SKM-1 treated with dmso at 0.1 percent for 144 hours (cell line): ENCODE results near the gene IL11.
"Not testable (repeated sequence)": the region's sequence is repeated elsewhere in the genome, so short reads cannot be mapped to it uniquely, and the experiment has no call there.

ENCODE experiments used
- DNase-seq: peaks from one replicate; lab custom pipeline; 2025; ENCODE audit not compliant: unreplicated experiment; lab: John Stamatoyannopoulos, UW

The IL11 gene

DNA sequence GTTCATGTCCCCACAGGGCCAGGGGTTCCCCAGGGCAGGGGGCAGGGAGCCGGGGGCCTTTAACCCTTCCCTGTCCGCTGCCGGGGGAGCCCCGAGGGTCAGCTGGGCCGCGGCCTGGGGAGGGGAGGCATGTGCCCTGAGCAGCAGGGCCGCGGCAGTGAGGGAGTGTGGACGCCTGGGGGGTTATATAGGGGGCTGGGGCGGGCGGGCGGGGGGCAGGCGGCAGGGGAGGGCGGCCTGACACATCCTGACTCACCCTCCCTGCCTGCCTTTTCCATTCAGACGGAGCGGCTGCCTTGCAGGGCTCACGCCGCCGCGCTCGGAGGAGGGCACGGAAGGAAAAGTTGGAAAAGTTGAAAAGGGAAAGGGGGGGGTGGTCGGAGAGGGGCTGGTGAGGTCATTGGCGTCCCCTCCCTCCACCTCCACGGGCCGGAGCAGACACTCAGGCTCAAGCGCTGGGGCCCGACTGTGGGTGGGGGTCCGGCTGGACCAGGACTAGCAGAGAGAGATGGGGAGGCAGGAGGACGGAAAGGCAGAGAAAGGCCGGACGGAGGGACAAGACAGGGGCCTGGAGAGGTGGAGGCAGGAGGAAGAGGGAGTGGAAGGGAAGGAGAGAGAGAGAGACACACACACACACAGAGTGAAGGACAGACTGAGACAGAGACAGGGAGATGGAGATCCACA, at the start of gene IL11:
Gene IL11, minus strand, starts transcription at position 159 of the 684 bp plus-strand sequence. Its CDS starts 153 bp downstream, at position 6.
- DNase-seq: no peak

DNA sequence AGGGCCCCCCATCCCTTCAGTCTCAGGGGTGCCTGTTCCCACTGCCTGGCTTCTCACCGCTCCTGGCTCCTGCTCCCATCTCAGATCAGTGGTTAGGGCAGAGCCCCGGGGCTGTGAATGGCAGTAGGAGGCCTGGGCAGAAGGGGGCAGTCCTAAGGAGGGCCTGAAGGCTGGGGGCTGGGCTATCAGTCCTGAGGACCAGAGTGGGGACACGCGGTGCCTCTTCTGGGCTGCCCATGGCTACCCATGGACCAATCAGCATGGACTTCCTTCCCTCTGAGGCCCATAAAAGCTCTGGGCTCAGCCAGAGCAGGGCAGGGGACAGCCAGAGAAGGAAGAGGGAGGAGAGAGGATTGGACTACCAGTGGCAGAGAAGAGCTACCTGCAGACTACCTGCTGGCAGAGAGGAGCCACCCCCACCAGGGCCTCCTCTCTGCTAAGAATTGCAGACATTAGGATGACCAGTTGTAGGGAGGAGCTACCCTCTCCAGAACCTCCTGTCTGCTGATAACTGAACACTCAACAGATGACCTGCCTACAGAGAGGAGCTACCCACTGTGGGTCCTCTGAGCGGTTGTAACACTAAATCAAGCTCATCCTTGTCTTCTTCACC, 49.5 kb upstream of the IL11 start:
- no peak for DNase-seq

DNA sequence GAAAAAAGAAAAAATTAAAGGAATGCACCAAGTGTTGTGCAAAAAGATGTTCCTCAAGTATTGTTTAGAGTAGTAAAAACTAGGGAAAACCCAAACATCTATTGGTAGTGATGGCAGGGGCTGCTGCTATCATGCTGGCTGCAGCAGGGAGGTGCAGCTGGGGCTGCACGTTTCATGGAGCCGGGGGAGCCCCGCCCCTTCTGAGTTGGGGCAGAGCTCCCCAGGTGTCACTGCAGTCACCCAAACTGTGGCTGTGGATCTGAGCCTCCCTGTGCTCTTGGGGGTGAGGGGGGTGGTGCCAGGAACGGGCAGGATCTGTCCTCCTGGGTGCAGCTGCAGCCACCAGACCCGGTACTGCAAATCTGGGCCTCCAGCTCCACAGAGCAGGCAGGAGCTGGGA, 48.8 kb upstream of the IL11 start:
- no peak for DNase-seq

DNA sequence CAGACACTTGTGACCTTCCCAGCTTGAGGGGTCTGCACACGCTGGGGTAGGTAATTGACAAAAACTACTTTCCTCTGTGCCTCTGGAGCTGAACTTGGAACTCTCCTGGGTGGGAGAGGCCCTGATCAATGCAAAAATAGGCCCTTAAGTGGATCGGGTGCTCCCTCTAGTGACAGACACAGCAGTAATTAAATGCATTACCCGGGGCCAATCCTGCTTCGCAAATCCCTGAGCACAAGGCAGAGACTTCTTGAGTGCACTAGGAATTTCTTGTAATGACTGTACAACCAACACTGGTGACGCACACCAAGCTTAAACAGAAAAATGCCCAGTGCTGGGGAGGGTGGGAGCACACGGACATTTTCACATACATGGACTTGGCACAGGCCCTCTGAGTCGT, 47.9 kb upstream of the IL11 start:
- peak; percentile 31 for DNase-seq

DNA sequence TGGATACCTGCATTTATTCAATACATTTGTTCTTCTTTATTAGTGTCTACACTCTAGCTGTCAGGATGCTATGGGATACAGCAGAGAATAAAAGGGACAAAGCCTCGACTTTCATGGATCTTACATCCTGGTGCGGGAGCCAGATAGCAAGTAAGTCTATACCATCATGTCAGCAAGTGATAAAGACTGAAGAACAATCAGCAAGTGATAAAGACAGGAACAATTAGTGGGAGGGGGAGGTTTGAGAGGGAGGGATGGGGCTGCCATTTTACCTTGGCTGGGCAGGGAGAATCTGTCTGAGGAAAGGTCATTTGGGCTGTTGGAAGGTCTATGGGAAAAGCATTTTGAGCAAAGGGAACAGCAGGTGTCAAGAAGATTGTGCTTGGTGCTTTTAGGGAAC, 39.9 kb upstream of the IL11 start:
- DNase-seq: no peak

DNA sequence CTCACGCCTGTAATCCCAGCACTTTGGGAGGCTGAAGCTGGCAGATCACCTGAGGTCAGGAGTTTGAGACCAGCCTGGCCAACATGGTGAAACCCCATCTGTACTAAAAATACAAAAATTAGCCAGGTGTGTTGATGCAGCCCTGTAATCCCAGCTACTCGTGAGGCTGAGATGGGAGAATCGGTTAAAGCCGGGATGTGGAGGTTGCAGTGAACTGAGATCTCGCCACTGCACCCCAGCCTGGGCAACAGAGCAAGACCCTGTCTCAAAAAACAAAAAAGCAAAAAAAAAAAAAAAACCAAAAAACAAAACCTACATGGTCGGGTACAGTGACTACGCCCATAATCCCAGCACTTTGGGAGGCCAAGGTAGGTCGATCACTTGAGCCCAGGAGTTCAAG, 38.9 kb upstream of the IL11 start:
- DNase-seq: not testable (repeated sequence)

DNA sequence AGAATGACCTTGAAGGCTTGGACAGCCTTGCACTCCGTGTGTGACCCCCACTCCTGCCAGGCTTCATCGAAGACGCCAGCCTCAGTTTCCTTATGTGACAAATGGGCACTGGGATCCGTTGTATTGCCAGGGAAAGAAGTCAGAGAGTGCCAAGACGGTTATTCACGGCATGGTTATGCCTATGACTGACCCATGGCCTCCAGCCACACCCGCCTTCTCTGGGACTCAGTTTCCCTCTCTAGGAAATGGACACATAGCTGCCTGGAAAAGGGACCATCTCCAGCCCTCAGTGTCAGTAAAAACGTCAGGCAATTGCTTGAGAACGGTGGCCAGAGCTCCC, 38.2 kb upstream of the IL11 start:
- DNase-seq: no peak

DNA sequence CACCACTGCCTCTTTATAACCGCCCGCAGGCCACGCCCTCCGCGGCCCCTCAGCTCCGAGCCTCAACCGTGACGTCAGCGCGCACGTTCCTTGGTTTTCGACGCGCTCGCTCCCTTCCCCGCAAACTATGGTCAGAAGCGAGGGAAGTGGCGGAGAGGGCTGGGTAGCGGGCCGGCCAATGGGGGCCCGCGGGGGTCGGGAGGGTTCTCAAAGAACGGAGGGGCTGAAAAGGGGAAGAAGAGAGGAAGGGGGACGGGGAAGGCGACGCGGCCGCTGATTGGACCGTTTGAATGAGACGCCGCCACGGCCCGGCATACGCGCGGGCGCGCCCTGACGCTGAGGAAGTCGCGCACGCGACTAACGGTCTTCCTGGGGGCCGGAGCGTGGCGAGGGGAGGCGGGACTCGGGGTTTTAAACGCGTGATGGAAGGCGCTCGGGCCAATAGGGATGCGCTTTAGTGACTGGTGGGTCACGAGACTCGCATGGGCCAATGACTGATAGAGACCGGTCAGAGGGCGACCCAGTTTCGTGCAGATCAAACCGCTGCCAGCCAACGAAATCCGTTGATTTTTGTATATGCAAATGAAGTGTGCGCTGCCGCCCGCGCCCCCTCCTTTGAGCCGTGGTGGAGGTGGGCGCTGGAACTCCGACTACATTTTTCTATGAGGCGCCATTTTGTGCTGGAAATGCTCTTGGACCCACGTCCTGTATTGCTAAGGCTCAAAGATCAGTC, 37.7 kb upstream of the IL11 start:
- DNase-seq: peak; percentile 89

DNA sequence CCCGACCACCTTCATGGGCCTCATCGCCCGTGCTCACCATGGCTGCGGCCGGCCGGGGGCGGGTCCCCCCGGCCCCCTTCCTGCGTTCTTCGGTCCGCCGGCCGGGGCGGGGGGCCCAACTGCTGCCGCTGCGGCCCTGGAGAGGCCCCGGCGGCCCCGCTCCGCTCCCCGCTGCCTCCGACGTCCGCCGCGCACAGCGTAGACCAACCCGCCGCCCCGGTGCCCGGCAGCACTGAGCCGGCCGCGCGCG, 37.2 kb upstream of the IL11 start, which contains the start of gene UBE2S:
Gene UBE2S, minus strand, starts transcription at position 239 of the 250 bp plus-strand sequence. Its CDS starts 199 bp downstream, at position 40.
- not testable (repeated sequence) for DNase-seq

DNA sequence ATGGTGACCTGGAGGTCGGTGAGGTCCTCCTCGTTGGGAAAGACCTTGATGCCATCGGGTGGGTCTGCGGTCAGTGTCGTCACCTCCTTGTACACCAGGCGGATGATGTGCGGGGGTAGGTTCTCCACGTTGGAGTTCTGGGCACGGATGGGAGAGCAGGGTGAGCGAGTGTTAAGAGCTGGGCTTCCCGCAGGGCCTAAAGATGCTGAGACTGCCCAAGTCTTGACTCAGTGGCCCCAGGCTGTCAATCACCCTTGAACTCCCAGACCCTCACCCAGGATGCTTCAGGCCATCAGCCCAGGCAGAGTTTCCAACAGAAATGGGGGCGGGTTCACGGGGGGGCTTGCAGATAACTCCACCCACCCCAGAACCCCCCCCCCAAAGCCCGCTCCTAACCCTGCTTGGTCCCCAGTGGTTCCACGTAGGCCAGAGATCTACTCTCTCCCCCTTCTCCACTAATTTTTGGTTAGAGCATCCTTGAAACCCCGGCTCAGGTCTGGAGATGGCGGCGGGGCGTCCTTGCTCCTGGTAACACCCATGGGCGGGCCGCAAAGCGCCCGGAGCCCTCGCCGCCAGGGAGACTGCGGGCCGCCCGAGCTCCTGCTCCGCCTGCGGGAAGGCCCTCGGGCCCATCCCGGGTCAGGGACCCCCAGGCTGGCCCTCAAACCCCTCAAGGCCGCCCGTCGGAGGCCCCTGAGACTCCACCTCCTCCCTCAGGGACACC, 36.7 kb upstream of the IL11 start:
- DNase-seq: no peak

DNA sequence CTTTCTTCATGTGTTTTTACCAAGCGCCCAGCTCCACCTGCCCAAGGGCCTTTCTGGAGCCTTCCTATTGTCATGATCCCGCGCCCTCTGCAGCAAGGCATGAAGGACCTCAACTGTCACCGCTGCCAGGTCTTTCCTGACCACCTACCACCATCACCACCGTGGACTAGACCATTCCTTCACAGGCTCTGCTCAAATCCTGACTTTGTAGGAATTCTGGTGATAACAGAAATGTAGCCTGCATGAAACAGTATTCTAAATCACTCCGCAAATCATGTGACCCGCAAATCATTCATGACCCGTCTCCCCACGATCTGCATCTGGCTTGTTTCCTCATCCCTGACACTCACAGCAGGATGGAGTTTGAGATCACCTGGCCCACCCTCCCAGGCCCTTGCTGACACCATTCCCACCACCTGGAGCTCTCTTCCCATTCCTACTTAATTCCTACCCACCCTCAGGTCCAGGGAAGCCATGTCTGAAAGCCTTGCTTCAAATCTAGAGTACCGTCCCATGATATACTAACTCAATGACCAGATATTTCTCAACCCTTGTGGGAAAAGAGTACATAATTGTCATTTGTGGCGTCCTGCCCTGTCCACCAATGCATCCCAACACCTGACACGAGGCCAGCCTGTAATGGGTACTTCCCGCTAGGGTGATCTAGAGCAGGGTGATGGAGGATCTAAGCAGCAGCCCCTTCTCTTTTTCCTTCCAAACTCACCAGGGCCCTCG, 36.0 kb upstream of the IL11 start:
- DNase-seq: no peak

DNA sequence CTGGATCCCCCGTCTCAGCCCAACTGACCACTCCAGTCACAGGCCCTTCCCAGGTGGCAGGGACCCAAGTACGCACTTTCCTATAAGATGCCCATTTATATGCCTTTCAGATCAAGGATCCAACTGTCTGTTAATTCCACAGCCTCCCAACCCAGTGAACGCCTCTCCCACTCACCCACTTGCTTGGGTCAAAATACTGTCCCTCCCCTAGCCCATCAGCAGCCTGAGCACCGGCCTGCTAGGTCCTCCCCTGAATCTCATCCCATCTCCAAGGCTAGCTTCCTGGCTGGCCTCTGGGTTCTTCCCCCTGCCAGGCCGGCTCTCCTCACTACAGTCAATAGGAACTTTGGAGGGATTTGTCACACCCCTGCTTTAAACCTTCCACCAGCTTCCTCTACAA, 35.4 kb upstream of the IL11 start:
- no peak for DNase-seq

DNA sequence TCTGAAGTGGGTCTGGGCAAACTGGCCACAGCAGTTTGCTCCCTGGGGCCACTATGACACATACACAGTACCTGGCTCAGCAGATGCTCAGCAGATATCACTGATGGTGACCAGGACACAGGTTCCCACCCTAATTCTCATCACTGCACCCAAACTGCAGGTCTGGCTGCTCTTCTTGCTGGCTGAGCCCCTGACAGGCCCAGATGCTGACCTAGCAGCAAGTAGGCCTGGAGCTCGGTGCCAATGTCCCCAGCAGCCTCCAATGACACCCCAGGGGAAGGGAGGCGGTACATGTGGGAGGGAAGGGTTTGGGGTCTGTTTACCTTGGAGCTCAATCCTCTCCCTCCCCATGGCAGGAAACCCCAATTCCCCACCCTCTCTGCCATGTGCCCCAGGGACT, 32.2 kb upstream of the IL11 start:
- no peak for DNase-seq

DNA sequence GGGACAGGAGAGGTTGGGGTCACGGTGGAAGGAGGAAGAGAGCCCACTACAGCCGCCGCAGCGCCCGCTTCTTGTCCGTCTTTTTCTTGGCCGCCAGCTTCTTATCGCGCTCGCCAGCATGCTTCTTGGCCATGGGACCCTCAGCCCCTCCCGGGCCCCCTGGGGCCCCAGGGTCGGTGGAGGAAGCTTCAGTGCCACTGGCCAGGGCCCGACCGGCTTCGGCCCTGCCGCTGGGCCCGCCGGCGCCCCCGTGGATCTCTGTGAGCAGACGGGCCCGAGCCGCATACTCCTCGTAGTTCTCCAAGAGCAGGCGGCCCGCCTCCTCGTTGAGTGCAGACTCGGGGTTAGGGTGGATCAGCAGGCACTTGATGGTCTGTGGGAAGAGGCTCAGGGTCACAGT, 31.1 kb upstream of the IL11 start:
- DNase-seq: not testable (repeated sequence)

DNA sequence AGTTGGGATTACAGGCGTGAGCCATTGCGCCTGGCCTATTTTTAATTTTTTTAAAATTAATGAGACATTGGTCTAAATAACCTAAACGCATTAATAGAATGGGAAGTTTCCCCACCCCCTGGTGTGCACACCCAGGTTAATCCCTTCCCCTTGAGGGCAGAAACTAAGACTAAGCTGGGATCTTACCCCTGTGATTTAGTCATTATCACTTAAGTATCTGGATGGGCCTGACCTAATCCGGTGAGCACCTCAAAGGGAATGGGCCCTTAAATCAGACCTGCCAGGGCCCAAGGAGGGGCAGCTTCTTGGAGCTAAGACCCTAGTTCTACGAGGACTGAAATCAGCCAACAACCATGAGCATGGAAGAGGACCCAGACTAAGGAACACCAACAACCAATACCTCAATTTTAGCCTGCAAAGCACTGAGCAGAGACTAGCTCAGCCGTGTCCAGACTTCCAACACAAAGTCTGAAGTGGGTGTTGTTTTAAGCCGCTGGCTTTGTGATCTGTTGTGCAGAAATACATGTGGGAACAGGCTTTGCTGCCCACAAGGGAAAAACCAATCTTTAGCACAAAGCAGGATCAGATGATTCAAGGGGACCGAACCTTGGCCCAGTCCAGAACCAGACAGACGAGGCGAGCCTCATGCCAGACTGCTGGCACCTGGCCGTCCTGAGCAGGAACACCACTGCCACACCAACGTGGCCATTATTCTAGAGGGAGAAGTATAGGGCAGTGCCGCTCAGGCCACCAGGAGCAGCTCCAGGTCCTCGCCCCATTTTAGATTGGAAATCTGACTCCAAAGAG, 30.2 kb upstream of the IL11 start:
- no peak for DNase-seq

DNA sequence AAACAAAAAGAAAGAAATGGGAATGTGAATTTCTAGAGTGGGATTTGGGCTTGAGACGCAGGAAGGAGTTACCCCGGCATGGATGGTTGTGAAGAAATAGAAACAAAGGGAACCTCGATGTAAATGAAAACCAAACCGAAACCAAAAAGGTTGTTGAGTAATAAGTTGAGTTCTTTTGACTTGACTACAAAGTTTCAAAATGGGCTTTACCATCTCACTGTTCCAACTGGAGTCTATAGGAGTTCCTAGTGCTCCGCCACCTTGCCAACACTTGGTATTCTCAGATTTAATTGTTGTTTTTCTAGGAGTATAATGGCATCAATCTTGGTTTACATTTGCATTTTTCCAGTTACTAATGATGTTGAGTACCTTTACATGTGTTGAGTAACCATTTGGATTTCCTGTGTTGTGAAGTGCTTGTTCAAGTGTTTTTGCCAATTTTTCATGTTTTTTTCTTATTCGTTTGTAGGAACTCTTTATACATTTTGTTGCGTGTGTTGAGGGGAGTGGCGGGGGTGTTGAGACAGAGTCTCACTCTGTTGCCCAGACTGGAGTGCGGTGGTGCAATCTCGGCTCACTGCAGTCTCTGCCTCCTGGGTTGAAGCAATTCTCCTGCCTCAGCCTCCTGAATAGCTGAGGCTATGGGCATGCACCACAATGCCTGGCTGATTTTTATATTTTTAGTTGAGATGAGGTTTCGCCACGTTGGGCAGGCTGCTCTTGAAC, 28.1 kb upstream of the IL11 start:
- DNase-seq: no peak

DNA sequence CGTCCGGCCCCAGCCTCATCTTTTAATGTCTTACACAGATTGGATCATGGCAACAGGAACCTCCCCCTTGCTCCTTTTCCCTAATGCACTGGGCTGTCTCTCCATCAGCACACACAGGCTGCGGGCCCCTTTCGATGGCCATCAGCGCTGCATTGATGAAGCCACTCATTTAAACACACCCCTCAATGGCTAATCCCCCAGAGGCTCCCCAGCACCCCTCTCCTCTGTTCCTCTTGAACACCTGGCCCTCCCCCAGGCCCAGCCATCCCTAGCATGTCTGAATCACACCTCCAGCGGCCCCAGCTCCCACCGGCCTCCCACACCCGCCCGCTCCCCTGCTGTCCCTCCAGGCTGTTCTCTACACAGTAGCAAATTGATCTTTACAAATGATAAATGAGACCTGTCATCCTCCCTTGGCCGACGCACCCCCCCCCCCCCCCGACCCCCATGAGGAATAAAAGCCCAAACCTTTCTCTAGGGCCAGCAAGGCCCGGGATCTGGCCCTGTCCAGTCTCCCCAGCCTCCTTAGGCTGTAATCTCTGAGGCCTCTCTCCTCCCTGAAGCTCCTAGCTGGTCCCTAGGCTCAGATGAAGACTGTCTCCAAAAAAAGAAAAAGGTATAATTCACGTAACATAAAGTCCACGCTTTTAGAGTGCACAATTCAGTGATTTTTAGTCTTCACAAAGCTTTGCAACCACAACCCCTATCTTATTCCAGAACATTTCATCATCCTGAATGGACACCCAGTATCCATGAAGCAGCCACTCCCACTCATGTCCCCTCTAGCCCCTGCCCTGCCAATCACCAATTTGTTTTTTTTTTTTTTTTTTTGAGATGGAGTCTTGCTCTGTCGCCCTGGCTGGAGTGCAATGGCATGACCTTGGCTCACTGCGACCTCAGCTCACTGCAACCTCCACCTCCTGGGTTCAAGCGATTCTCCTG, 22.8 kb upstream of the IL11 start:
- no peak for DNase-seq

DNA sequence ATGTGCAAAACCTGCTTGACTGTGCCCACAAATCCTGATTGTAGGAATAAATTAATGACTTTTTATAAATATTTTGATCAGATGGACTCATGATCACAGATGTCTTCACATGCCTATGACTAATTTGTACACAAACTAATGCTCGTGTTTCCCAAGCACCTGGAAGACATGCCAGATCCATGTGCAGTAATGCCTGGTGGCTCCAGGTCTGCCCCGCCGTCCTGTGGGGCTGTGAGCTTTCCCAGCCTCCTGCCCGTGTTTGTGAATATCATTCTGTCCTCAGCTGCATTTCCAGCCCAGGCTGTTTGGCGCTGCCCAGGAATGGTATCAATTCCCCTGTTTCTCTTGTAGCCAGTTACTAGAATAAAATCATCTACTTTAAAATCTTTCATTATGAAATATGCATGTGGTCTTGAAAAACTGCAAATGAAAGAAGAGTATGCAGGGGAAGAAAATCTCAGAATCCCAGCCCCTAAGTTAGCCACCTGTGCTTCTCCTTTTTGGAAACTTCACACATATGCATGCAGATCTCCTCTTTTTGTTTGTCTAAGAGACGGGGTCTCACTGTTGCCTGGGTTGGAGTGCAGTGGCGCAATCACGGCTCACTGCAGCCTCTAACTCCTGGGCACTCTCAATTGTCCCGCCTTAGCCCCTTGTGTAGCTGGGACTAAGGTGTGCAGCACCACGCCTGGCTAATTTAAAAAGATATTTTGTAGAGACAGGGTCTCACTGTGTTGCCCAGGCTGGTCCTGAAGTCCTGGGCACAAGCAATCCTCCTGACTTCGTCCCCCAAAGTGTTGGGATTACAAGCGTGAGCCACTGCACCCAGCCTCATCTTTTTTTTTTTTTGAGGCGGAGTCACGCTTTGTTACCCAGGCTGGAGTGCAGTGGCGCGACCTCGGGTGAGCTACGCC, 21.7 kb upstream of the IL11 start:
- DNase-seq: no peak
